IgD-negative memory B cell (primary cell): ENCODE results near the gene OAS2. TPM values are rescaled to one million over a fixed set of nuclear protein-coding genes. Genes with fewer than 3 reads are reported as not detected.
A peak's percentile ranks its signal among the peaks of the same experiment; 100 is the strongest.

Experiments used
- H3K27ac Mint-ChIP-seq, 3 donors: one replicate each; pipeline ENCODE4 v1.8.0; 2020 to 2022; ENCODE audit warnings: mild to moderate bottlenecking in 3 of 3, mixed read lengths in 3 of 3, moderate library complexity in 1 of 3
- H3K27me3 Mint-ChIP-seq: one replicate; pipeline ENCODE4 v1.8.0; 2021; ENCODE audit warnings: mixed read lengths
- H3K36me3 Mint-ChIP-seq: one replicate; pipeline ENCODE4 v1.8.0; 2020; ENCODE audit warnings: mild to moderate bottlenecking, mixed read lengths
- H3K4me1 Mint-ChIP-seq, 3 donors: one replicate each; pipeline ENCODE4 v1.8.0; 2020 to 2022; ENCODE audit warnings: mixed read lengths in 3 of 3, mild to moderate bottlenecking in 1 of 3
- H3K4me3 Mint-ChIP-seq, 4 donors: one replicate each; pipeline ENCODE4 v1.8.0; 2020 to 2022; ENCODE audit warnings: mild to moderate bottlenecking in 4 of 4, mixed read lengths in 4 of 4, moderate library complexity in 3 of 4
- H3K9me3 Mint-ChIP-seq, 3 donors: one replicate each; pipeline ENCODE4 v1.8.0; 2020 to 2021; ENCODE audit warnings: mixed read lengths in 3 of 3, mild to moderate bottlenecking in 1 of 3
- polyA plus RNA-seq: library from polyadenylated mRNA; unstranded; fragments of 300-500 nt; fragmentation: Illumina TruSeq; gene quantifications from one replicate; pipeline ENCODE4 v1.2.3, GENCODE V29; 2021

The OAS2 gene
- 44.7 TPM for polyA plus RNA-seq

GRCh38 chr12:112978163-112979040, at the start of gene OAS2:
TSS of gene OAS2 (plus strand) at chr12:112978519. CDS start at chr12:112978609, 90 bp downstream.
- H3K27ac Mint-ChIP-seq: peak within 1 kb of the TSS; percentile 95 to 98 (median 98)
- H3K9me3 Mint-ChIP-seq: peaks cover 0 to 2% (median 0%) of the 10 kb centered on the region in 3 donors
- peaks cover 9% of the 10 kb centered on the region for H3K36me3 Mint-ChIP-seq
- peaks cover 37 to 49% (median 43%) of the 10 kb centered on the region in 3 donors for H3K4me1 Mint-ChIP-seq
- peak within 1 kb of the TSS; percentile 97 to 100 (median 99) for H3K4me3 Mint-ChIP-seq
- H3K27me3 Mint-ChIP-seq: no peaks in the 10 kb centered on the region

- Mint-ChIP-seq H3K9me3 (peaks cover 0 to 4% (median 0%) of the 10 kb centered on the region in 3 donors), H3K27me3 (no peaks in the 10 kb centered on the region), H3K36me3 (peaks cover 6% of the 10 kb centered on the region), H3K4me1 (peaks cover 14 to 22% (median 15%) of the 10 kb centered on the region in 3 donors), H3K4me3 (no peak overlapping the region), H3K27ac (peak overlapping the region in 1 of 3 donors; percentile 11)
Measured at GRCh38 chr12:112928978-112929377, 49.3 kb upstream of the OAS2 start.

GRCh38 chr12:112929715-112930114, 48.6 kb upstream of the OAS2 start:
- Mint-ChIP-seq H3K27me3 (no peaks in the 10 kb centered on the region), H3K4me3 (no peak overlapping the region), H3K27ac (peak overlapping the region in 1 of 3 donors; percentile 11)

GRCh38 chr12:112930350-112930749, 48.0 kb upstream of the OAS2 start:
- no peaks in the 10 kb centered on the region for H3K27me3 Mint-ChIP-seq
- no peak overlapping the region for H3K4me3 Mint-ChIP-seq
- peaks cover 0 to 4% (median under 1%) of the 10 kb centered on the region in 3 donors for H3K9me3 Mint-ChIP-seq
- H3K4me1 Mint-ChIP-seq: peaks cover 6 to 15% (median 11%) of the 10 kb centered on the region in 3 donors
- peaks cover 6% of the 10 kb centered on the region for H3K36me3 Mint-ChIP-seq
- no peak overlapping the region for H3K27ac Mint-ChIP-seq

More at GRCh38 chr12:112929715-112930114, 48.6 kb upstream of the OAS2 start:
- Mint-ChIP-seq H3K9me3 (peaks cover 0 to 4% (median 0%) of the 10 kb centered on the region in 3 donors), H3K36me3 (peaks cover 6% of the 10 kb centered on the region), H3K4me1 (peaks cover 11 to 20% (median 16%) of the 10 kb centered on the region in 3 donors)

- Mint-ChIP-seq H3K4me3 (no peak overlapping the region), H3K27ac (no peak overlapping the region), H3K36me3 (peaks cover 5% of the 10 kb centered on the region), H3K4me1 (peaks cover 2 to 10% (median 5%) of the 10 kb centered on the region in 3 donors), H3K9me3 (peaks cover 0 to 2% (median 0%) of the 10 kb centered on the region in 3 donors), H3K27me3 (no peaks in the 10 kb centered on the region)
Measured at GRCh38 chr12:112932485-112933128, 45.7 kb upstream of the OAS2 start.

GRCh38 chr12:112933129-112933505, 45.2 kb upstream of the OAS2 start:
- Mint-ChIP-seq H3K9me3 (peaks cover 0 to 2% (median 0%) of the 10 kb centered on the region in 3 donors), H3K27ac (no peak overlapping the region)

GRCh38 chr12:112936264-112936663, 42.1 kb upstream of the OAS2 start:
- Mint-ChIP-seq H3K4me3 (peak overlapping the region in 2 of 4 donors; percentile 19 to 89), H3K27me3 (no peaks in the 10 kb centered on the region), H3K27ac (peak overlapping the region in 2 of 3 donors; percentile 9 to 86), H3K36me3 (peaks cover 2% of the 10 kb centered on the region), H3K9me3 (peaks cover 0 to 2% (median 0%) of the 10 kb centered on the region in 3 donors), H3K4me1 (peaks cover 22 to 31% (median 26%) of the 10 kb centered on the region in 3 donors)

More at GRCh38 chr12:112933129-112933505, 45.2 kb upstream of the OAS2 start:
- Mint-ChIP-seq H3K4me3 (no peak overlapping the region), H3K4me1 (peaks cover 7 to 14% (median 8%) of the 10 kb centered on the region in 3 donors), H3K27me3 (no peaks in the 10 kb centered on the region), H3K36me3 (peaks cover 5% of the 10 kb centered on the region)

GRCh38 chr12:112936927-112937326, 41.4 kb upstream of the OAS2 start:
- peaks cover 0 to 2% (median 0%) of the 10 kb centered on the region in 3 donors for H3K9me3 Mint-ChIP-seq
- peak overlapping the region in 2 of 4 donors; percentile 89 to 94 for H3K4me3 Mint-ChIP-seq
- H3K4me1 Mint-ChIP-seq: peaks cover 22 to 31% (median 26%) of the 10 kb centered on the region in 3 donors
- peaks cover 2% of the 10 kb centered on the region for H3K36me3 Mint-ChIP-seq
- peak overlapping the region in 1 of 3 donors; percentile 9 for H3K27ac Mint-ChIP-seq
- H3K27me3 Mint-ChIP-seq: no peaks in the 10 kb centered on the region

- peak within 1 kb of the TSS; percentile 9 to 94 (median 91) for H3K27ac Mint-ChIP-seq
- H3K4me1 Mint-ChIP-seq: peaks cover 22 to 31% (median 26%) of the 10 kb centered on the region in 3 donors
- peaks cover 0 to 2% (median 0%) of the 10 kb centered on the region in 3 donors for H3K9me3 Mint-ChIP-seq
Measured at GRCh38 chr12:112937741-112938719, 40.3 kb upstream of the OAS2 start, which contains the start of gene OAS3. TSS of gene OAS3 (plus strand) at chr12:112938474. CDS start at chr12:112938531, 57 bp downstream.

GRCh38 chr12:112938751-112939150, 39.6 kb upstream of the OAS2 start:
- H3K4me3 Mint-ChIP-seq: peak overlapping the region; percentile 88 to 94 (median 91)
- peaks cover 2% of the 10 kb centered on the region for H3K36me3 Mint-ChIP-seq
- peaks cover 22 to 31% (median 26%) of the 10 kb centered on the region in 3 donors for H3K4me1 Mint-ChIP-seq
- no peaks in the 10 kb centered on the region for H3K27me3 Mint-ChIP-seq
- peaks cover 0 to 2% (median 0%) of the 10 kb centered on the region in 3 donors for H3K9me3 Mint-ChIP-seq
- H3K27ac Mint-ChIP-seq: peak overlapping the region in 1 of 3 donors; percentile 86

More at GRCh38 chr12:112937741-112938719, 40.3 kb upstream of the OAS2 start, which contains the start of gene OAS3:
- Mint-ChIP-seq H3K27me3 (no peaks in the 10 kb centered on the region), H3K36me3 (peaks cover 3% of the 10 kb centered on the region), H3K4me3 (peak within 1 kb of the TSS; percentile 88 to 94 (median 91))

- H3K27ac Mint-ChIP-seq: peak overlapping the region; percentile 43 to 91 (median 84)
- peaks cover 22 to 31% (median 22%) of the 10 kb centered on the region in 3 donors for H3K4me1 Mint-ChIP-seq
- H3K9me3 Mint-ChIP-seq: peaks cover 0 to 2% (median 0%) of the 10 kb centered on the region in 3 donors
- no peaks in the 10 kb centered on the region for H3K27me3 Mint-ChIP-seq
- H3K4me3 Mint-ChIP-seq: peak overlapping the region; percentile 73 to 89 (median 84)
- peaks cover 7% of the 10 kb centered on the region for H3K36me3 Mint-ChIP-seq
Measured at GRCh38 chr12:112939761-112940381, 38.4 kb upstream of the OAS2 start.

- Mint-ChIP-seq H3K9me3 (no peaks in the 10 kb centered on the region), H3K4me1 (peaks cover 22 to 25% (median 22%) of the 10 kb centered on the region in 3 donors), H3K4me3 (no peak overlapping the region), H3K27ac (no peak overlapping the region), H3K36me3 (peaks cover 8% of the 10 kb centered on the region), H3K27me3 (no peaks in the 10 kb centered on the region)
Measured at GRCh38 chr12:112941528-112942335, 36.6 kb upstream of the OAS2 start.

GRCh38 chr12:112942572-112942971, 35.7 kb upstream of the OAS2 start:
- H3K36me3 Mint-ChIP-seq: peaks cover 8% of the 10 kb centered on the region
- no peaks in the 10 kb centered on the region for H3K27me3 Mint-ChIP-seq
- H3K4me3 Mint-ChIP-seq: no peak overlapping the region
- H3K27ac Mint-ChIP-seq: no peak overlapping the region
- H3K4me1 Mint-ChIP-seq: peaks cover 21 to 22% (median 21%) of the 10 kb centered on the region in 3 donors
- peaks cover 0 to 5% (median 1%) of the 10 kb centered on the region in 3 donors for H3K9me3 Mint-ChIP-seq
